Measurements from ENCODE around the gene ANK3.

Gene ANK3

DNA sequence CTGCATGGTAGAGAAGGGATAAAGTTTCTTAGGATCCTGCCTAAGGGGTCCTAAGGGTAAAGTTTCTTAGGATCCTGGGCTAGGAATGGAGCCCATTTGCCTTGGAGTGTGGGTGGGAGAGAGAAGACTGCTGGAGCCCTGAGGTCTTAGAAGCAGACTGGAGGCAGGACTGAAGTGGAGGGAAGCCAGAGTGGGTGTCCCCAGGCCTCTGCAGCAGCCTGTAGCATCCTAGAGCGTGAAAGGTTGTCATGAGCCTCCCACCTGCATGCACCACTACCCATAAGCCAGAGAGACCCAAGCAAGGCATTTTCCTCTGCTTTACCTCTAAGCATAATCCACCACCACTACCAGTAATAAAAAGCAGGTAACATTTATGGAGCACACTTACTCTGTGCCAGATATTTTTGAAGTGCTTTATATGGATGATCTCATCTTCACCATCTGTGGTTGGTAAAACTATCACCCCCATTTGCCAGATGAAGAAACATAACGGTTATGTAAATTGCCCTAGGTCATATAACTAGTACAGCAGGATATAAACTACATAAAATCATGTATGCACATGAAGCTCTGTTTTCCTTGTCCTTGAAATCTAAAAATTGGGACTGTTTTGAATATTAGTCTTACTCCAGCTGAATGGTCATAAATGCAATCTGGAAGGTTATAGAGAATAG is 379.8 kb downstream of the ANK3 start:
- DNase-seq = no peak

DNA sequence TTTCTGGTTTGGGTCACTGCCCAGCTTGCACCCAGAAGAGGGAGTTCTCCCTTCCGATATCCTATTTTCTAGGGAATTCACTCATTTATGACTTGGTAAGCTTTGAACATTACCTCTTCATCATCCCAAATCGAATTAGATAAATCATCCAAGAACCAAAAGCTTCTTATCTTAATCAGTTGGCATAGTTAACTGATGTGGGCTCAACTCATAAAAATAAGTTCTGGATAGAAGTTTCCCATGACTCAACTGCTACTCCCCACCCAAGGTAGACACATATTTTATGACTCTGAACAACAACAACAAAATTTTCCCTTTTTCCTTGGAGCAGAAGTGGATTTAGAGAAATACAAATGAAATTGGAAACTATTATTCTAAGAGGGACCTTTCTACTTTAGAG is 380.4 kb downstream of the ANK3 start:
- no peak for DNase-seq

DNA sequence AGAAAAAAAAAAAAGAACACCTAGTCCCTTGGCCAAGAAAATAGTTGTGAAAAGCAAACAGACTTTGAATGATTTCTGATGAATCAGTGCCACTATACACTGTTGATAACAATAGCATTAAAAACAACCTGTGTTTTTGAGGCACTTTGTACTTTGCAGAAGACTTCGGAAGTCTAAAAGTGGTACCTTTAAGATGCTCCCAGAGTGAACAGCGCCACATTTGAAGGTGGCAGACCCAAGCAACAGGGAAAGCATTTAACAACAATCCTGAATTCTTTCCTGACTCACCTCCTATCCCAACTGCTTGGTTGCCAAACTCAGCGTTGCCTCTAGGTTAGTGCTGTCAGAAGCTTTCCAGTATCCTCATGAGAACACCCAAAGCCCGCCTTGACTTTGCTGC is 380.9 kb downstream of the ANK3 start:
- DNase-seq = no peak

DNA sequence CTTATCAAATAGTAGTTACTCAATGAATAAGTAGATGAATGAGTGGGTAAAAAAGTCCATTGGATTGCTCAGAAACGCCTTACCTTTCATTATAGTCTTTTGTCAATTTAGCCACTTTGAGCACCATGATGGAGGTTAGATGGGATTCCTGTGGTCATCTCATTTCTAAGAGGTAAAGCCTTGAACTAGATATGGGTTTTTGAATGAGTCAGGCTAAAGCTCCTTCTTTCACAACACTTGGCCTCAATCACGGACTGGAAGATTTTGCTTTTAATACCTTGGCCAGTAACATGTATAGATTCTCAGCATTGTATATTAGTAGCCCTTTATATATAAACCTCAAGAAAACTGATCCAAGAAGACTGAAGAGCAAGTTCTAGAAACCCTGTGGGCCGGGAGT is 383.6 kb downstream of the ANK3 start:
- DNase-seq = no peak

DNA sequence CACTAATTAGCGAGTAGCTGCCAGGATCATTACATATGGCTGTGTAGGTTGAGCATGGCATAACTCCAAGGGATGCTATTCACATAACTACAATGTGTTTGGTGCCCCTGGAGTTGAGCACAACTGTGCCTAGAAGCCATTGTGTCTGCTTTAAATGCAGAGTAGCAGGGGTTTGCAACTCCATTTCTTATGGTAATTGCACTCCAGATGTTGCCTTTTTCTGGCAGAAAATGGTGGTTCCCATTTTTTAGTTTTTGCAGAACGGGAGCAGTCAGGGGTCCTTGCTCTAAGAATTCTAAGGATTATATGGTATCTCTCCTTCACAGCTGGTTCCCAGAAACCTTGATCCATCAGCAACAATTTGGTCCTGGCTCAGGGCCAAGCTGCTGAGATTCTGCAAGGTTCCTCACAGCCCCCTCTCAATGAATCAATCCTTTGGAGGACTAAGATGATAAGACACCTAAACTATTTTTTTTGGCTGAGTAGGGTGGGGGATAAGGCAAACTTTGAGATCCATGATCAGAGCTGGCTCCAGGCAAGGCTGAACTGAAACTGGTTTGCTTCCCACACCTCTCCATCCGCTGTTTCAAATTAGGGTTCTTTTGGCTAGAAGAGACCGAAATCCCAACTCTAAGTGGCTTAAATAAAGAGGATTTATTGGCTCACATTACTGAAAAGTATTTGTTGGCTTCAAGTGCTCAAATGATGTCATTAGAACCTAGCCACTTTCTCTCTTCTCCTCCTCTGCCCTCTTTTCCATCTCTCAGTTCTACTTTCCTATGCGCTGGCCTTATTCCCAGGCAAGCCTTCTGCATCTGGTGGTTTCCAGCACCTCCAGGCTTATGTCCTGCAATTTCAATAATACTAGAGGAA is 385.8 kb downstream of the ANK3 start:
- DNase-seq = no peak

DNA sequence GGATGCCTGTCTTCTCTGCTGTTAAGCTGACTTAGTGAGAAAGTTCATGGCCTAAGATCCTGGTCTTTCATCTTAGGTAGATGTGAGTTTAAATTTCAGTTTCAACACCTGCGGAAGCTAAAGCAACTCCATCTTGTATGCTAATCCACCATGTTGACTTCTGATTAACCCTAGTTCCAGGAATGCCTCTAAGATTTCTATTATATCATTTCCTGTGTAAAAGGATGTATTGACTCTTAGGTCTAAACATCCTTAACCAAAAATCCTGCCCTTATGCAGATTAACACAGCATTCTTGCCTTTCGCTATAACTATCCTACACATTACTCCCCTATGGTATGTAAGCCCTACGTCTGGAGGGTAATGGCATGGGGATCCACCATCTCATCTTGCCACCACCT is 388.9 kb downstream of the ANK3 start:
- no peak for DNase-seq

DNA sequence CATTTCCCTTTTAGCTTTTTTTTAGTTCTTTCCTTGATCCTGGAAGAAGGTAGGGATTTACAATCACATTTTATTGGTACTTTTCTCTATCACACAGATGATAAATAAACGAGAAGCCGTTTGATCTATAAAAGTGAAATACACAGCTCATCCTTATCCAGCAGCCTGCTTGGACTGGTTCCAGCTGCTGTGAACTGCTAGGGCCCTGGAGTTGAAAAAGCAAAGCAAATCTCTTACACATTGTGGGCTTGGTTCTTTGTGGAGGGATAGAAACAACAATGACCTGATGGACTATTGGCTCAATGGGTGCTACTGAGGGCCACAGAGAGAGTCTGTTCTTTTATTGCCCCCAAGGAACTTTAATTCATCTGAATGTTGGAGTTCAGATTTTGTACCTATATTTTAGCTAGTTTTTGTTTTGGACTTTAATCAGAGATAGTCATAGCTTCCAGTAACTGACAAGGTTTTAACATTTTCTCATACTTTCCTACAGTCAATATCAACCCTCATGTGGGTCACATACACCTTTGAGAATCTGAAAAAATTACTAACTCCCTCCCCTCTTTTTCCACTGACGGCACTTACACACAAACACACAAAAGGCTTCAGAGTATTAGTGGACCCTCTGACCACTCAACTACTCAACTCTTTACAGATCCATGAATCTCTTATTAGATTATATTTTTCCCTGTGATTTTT is 391.7 kb downstream of the ANK3 start:
- no peak for DNase-seq

DNA sequence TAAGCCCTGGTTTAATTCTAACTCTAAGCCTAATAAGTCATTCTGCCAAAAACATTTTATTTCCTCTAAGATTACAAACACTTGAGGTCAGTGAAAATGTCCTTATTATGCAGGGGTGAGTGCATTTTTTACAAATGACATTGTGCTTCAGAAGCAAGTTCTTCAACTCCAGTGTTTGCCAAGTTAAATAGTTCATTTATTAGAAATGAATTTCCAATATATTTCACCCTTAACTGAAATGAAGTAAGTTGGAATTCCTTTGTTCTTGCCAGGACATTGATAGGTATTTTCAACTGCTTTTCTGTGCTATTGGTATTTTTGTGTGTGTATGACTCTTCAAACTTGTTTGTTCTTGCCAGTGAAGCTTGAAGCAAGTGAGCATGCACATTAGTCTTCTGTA is 393.8 kb downstream of the ANK3 start:
- DNase-seq = no peak

DNA sequence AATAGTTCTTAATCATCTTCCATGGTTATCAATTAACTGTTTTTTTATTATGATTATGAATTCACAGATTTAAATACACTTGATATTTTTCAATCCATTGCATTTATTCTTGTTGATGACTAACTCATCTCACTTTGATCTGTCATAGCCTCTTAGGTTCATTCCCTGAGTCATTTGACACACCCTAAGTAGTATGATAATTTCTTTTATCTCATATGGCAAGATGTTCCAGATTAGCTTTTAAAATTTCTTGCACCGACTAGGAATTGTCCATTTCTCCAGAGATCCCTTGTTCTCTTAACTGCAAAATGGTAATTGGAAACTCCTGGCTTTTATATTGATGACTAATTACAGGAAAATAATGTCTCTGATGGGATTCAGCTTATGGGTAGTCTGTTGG is 395.7 kb downstream of the ANK3 start:
- DNase-seq = no peak

DNA sequence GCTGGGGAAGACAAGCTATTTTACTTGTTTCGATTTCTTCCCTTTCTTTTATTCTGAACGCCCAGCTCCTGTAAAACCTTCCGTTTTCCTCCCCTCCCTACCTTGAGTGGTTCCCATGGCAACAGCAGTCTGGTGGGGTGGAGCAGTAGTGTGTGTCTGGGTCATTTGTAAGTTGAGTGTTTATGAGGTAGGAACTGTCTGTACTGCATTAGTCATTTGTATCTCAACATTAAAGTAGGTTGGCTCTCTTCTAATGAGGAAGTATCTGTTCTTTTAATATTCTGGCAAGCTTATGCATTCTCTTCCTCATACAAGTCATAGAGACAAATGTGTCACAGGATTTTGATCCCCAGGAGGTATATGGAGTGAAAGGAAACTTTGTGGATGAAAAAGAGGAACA is 398.0 kb downstream of the ANK3 start:
- DNase-seq = no peak

DNA sequence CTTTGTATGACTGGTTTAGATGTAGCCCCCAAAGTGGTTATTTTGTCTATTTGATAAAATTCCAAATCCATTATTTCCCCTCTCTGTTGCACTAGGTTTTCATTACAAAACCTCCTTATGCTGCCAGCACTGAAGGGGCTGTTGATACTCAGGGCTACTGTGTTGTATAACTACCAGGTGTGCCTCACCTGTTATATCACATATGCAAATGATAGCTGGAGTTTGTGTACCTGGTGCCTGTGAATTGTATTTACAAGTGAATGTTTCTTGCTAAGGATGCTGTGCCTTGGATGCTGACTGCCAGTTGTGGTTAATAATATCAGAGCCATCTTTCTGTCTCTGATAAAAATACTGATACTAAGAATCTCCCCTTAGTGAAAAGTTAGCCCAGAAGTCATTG is 398.6 kb downstream of the ANK3 start:
- no peak for DNase-seq

DNA sequence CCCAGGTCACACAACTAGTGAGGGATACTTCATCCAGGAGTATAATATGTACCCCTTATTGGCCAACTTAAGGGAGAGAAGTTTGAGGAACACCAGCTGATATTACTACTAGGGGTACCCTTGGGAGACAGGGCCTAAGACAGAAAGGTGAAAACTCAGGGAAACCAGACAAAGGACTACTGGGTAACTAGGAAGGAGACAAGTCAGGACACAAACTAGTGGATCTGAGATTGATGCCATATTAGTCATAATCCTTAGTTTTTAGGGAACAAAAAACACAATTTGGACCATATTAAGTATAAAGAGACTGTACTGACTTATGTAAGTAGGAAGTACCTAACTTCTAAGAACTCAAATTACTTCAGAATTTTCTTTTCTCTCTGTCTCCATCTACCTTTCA is 404.0 kb downstream of the ANK3 start:
- DNase-seq = no peak

DNA sequence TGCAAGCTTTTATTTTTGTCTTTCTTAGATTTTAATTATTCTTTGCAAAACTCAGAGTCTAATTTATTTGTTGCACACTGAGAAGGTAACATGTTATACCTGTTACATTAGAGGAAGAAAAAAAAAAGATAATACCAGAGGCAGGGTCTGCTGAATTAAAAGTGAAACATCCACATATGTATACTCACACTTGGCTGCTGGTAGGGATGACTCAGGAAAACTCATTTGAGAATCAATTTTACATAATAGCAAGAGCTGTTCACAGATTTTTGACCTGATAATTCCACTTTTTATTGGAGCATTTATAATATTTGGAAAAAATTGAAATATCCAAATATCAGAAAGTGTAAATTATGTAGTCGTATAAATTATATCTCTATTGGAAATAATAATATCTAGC is 405.3 kb downstream of the ANK3 start:
- no peak for DNase-seq

DNA sequence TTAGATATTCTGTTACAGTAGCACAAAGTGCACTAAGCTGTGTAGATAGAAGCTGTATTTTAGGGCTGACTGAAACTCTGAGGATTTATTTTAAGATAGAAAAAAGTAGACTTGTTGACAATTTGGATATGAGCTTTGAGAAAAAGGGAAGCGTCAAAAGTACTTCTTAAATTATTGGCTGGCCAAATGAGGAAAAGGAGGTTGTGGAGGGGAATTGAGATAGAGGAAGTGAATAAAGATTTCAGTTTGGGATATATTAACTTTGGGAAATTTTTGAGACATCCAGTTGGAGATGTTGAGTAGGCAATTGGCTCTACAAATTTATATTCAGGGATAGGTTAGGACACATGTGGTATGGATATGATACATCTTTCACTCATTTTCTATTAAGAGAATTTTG is 409.3 kb downstream of the ANK3 start:
- DNase-seq = no peak

DNA sequence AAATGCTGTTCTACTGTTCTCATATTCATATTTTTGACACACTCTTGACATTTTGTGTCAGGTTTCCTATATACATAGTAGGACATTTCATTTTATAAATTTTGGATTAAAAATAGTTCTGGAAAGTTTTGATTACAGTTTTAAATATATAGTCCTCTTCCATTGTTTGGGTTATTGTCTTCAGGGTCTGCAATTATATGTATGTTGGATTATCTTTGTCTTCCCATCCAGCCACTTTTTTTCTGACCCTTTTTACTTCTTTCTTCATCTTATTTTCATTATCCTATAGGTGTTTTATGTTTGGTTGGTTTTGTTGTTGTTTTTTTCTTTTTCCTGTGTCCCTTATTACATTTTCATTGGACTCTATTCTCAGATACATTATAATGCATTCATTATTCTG is 412.2 kb downstream of the ANK3 start:
- DNase-seq = no peak

DNA sequence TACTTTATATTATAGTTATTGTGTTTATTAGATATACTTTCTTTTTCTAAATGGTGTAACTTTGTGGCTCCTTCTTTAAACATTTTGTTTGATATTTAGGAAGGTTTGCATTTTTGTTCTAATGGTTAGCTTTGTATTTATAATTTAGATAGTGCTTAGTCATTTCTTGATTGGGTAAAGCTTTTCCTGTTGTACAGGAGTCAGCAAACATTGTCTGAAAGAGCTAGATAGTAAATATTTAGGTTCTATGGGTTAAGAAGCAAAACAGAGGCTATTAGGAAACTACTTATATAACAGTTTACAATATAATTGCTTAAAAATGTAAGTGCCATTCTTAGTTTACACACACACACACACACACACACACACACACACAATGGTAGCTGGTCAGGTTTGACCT is 412.8 kb downstream of the ANK3 start:
- no peak for DNase-seq

Measured in SW 1271 (cell line).